BLaER1 (cell line): Measurements from ENCODE around the gene LNX1.

Source experiments
- H3K27ac ChIP-seq: shearing (Covaris generic); formaldehyde crosslinking; 2 replicates; pipeline ENCODE4 v1.8.1; 2022
- H3K27me3 ChIP-seq: shearing (Covaris generic); formaldehyde crosslinking; 2 replicates; pipeline ENCODE4 v1.8.1; 2022
- H3K36me3 ChIP-seq: shearing (Covaris generic); formaldehyde crosslinking; 2 replicates; pipeline ENCODE4 v1.8.1; 2022
- H3K4me1 ChIP-seq: shearing (Covaris generic); formaldehyde crosslinking; 2 replicates; pipeline ENCODE4 v1.8.1; 2022
- H3K4me2 ChIP-seq: shearing (Covaris generic); formaldehyde crosslinking; 2 replicates; pipeline ENCODE4 v1.8.1; 2022
- H3K4me3 ChIP-seq: shearing (Covaris generic); formaldehyde crosslinking; 2 replicates; pipeline ENCODE4 v1.8.1; 2022
- H3K9ac ChIP-seq: shearing (Covaris generic); formaldehyde crosslinking; 2 replicates; pipeline ENCODE4 v1.8.1; 2022
- H3K9me3 ChIP-seq: shearing (Covaris generic); formaldehyde crosslinking; 2 replicates; pipeline ENCODE4 v1.8.1; 2022
- H4K20me1 ChIP-seq: shearing (Covaris generic); formaldehyde crosslinking; 2 replicates; pipeline ENCODE4 v1.8.1; 2022
- Cebpa-rat ChIP-seq: shearing (Covaris generic); IDR thresholded peaks from 2 replicates; pipeline ENCODE4 v1.8.1; 2022

Gene LNX1

DNA sequence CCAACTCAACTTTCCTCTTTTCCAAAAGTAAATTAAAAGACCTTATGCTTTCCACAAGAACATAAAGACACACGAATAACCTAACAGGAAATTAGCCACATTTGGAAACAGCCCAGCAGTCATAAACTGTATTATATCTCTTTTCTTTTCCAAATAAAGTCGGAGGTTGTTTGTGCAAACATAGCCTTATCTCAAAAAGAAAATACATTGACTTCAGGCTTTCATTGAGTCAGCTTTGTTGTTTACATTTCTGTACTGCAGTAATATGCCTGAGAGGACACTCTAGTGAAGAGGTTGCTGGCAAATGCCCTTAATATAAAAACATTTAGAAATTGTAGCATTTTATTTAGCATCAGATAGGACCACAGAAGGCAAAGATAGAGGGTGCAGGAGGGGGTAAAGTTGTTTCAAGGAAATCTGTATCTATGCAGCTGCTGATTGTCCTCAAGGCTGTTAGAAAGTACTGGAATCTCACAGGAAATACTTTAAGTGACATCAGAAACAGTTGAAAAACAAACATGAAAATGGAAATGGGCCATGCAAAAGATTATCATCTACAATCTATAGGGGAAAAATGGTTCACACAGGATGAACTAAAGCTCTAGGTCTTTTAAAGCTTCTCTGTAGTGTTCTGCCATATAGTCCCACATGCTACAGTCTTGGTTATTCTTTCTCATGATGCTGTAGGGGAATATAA lies 14.5 kb downstream of the LNX1 start:
- H3K4me2 ChIP-seq, result no peak overlapping the region
- H3K36me3 ChIP-seq, result no peaks in the 10 kb centered on the region
- H3K27me3 ChIP-seq, result no peaks in the 10 kb centered on the region
- TF ChIP-seq Cebpa-rat, result no peak
- H3K4me1 ChIP-seq, result no peaks in the 10 kb centered on the region
- H3K9ac ChIP-seq, result no peak overlapping the region
- no peak overlapping the region for H3K27ac ChIP-seq
- H3K4me3 ChIP-seq, result no peak overlapping the region
- H4K20me1 ChIP-seq, result no peaks in the 10 kb centered on the region
- no peaks in the 10 kb centered on the region for H3K9me3 ChIP-seq

DNA sequence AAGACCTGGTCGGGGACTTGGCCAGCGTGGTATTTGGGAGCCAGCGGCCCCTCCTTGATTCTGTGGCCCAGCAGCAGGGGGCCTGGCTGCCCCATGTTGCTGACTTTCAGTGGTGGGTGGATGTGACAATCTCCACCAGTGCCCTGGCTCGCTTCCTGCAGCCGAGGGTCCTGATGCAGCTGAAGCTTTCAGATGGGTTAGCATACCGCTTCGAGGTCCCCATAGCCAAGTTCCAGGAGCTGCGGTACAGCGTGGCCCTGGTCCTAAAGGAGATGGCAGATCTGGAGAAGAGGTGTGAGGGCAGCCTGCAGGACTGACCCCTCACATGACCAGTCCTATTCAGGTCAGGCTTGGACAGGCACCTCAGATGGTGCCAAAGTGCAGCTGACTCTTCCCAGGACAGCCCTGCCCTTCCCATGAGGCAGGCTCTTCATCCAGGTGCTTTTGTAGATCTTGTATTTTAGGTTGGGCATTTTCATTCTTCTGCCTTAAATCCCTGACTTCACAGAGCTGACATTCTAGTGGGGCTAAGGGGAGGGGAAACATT lies 15.1 kb downstream of the LNX1 start:
- H3K36me3 ChIP-seq, result no peaks in the 10 kb centered on the region
- H3K4me1 ChIP-seq, result no peaks in the 10 kb centered on the region
- no peak overlapping the region for H3K4me2 ChIP-seq

DNA sequence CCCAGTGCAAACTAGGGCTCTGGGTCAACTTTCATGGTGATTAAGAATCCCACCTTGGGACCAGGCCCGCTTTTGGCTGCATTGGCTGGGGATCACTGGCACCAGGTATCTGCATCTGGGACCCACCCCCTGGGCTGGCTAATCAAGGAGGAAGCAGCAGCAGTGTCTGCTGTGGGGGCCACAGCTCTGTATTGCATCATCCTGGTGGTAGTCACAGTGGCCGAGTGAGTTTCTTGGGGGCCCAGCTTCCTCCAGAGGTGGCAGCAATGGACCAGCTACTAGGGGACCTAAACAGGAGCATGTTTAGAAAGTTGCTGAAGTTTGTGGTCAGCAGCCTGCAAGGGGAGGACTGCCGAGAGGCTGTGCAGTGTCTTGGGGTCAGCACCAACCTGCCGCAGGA lies 15.7 kb downstream of the LNX1 start:
- Histone ChIP-seq H3K36me3 (no peaks in the 10 kb centered on the region), H4K20me1 (no peaks in the 10 kb centered on the region)
- no peak for TF ChIP-seq Cebpa-rat

More for the DNA sequence above, 15.1 kb downstream of the LNX1 start:
- no peaks in the 10 kb centered on the region for H4K20me1 ChIP-seq
- H3K27ac ChIP-seq, result no peak overlapping the region
- H3K9ac ChIP-seq, result no peak overlapping the region
- H3K9me3 ChIP-seq, result no peaks in the 10 kb centered on the region
- H3K27me3 ChIP-seq, result no peaks in the 10 kb centered on the region
- no peak for TF ChIP-seq Cebpa-rat
- H3K4me3 ChIP-seq, result no peak overlapping the region

DNA sequence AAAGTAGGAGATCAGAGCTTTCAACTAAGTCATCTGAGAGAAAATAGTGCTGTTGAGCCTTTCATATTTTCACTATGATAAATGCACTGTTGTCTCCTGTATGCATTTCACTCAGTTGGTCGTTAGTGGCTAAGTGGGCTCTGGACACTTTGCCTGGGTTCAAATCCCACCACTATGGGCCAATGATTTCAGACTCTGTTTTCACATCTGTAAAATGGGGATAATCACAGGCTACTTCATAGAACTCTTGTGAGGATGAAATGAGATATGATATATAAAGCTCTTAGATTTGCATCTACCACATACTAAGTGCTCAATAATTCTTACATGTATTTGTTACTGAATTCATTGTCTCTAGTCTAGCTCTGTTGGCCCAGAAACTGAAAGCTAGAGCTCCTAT lies 16.8 kb downstream of the LNX1 start:
- Histone ChIP-seq H3K4me1 (no peaks in the 10 kb centered on the region), H3K4me2 (no peak overlapping the region), H3K4me3 (no peak overlapping the region), H3K36me3 (no peaks in the 10 kb centered on the region), H3K9me3 (no peaks in the 10 kb centered on the region), H4K20me1 (no peaks in the 10 kb centered on the region), H3K9ac (no peak overlapping the region), H3K27me3 (no peaks in the 10 kb centered on the region), H3K27ac (no peak overlapping the region)
- TF ChIP-seq Cebpa-rat, result no peak

More for the DNA sequence above, 15.7 kb downstream of the LNX1 start:
- Histone ChIP-seq H3K4me2 (no peak overlapping the region), H3K27ac (no peak overlapping the region), H3K4me1 (no peaks in the 10 kb centered on the region), H3K9me3 (no peaks in the 10 kb centered on the region), H3K9ac (no peak overlapping the region), H3K27me3 (no peaks in the 10 kb centered on the region), H3K4me3 (no peak overlapping the region)

DNA sequence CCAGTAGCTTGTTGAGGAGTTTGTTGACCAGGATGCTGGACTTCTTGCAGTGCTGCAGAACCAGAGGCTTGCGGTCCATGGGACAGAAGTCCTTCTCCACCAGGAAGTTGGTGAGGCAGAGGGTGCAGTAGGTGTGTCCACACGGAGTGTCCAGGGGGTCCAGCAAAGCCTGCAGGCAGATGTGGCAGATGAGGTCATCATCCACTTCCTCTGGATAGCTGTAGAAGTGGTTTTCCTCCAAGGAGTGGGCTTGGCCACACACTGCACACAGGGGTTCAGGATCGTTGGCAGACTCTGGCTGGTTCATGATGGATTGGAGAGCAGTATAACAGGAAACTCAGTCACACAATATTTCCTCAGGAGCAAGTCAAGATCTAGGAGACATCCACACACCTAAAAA lies 17.6 kb downstream of the LNX1 start:
- no peak for TF ChIP-seq Cebpa-rat

DNA sequence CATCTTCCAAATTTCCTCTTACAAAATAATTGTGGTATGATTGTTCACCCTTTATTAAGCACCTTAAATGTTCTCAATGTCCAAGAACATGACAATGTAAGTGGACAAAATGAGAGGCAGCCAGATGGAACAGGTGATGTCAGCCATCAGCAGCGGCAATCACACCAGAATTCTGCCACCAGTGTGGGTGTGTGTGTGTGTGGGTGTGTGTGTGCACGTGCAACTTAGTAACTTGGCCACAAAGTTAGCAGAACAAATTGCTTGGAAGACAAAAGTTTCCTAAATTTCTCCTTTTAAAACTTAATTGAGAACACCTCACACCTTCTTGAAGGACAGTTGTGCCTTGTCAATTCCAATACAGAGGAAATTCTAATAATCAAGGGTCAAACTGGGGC lies 18.7 kb downstream of the LNX1 start:
- Histone ChIP-seq H3K4me2 (no peak overlapping the region), H3K9me3 (no peaks in the 10 kb centered on the region), H3K4me1 (no peaks in the 10 kb centered on the region), H3K27ac (no peak overlapping the region), H3K27me3 (no peaks in the 10 kb centered on the region), H3K9ac (no peak overlapping the region), H4K20me1 (no peaks in the 10 kb centered on the region), H3K36me3 (no peaks in the 10 kb centered on the region), H3K4me3 (no peak overlapping the region)
- TF ChIP-seq Cebpa-rat, result no peak

More for the DNA sequence above, 17.6 kb downstream of the LNX1 start:
- Histone ChIP-seq H3K36me3 (no peaks in the 10 kb centered on the region), H3K9me3 (no peaks in the 10 kb centered on the region), H3K9ac (no peak overlapping the region), H4K20me1 (no peaks in the 10 kb centered on the region), H3K4me3 (no peak overlapping the region), H3K27me3 (no peaks in the 10 kb centered on the region), H3K27ac (no peak overlapping the region), H3K4me1 (no peaks in the 10 kb centered on the region), H3K4me2 (no peak overlapping the region)

DNA sequence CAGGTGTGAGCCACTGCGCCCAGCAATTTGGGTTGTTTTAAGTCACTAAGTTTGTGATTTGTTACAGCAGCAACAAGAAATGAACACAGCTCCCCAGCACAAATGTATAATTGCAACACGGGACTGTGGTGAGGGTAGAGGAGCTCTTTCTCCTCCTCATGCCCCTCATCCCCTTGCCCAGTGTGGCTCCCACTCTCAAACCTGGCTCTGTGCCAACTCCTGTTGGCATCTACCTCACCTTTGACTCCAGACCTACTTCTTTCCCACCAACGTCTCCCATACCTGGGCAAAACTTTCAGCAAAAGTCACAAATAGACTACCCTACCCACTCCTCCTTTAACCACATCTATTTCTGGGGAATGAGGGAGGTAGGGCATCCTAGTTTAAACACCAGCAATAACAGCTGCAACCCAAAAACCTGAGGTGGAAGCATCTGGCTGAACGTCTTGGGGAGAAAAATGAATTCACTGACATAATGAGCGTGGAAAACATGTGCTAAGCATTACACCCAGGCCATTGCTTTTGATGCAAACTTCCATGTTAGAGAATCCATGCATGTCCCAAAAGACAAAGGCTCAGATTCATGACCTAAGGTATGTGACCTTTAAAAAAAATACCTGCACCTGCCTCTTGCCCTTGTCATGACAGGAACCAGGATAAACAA lies 19.2 kb downstream of the LNX1 start:
- Histone ChIP-seq H3K4me1 (no peaks in the 10 kb centered on the region), H3K27ac (no peak overlapping the region), H3K9me3 (no peaks in the 10 kb centered on the region), H3K4me2 (no peak overlapping the region), H3K27me3 (no peaks in the 10 kb centered on the region), H3K9ac (no peak overlapping the region), H3K36me3 (no peaks in the 10 kb centered on the region), H3K4me3 (no peak overlapping the region), H4K20me1 (no peaks in the 10 kb centered on the region)
- TF ChIP-seq Cebpa-rat, result no peak

DNA sequence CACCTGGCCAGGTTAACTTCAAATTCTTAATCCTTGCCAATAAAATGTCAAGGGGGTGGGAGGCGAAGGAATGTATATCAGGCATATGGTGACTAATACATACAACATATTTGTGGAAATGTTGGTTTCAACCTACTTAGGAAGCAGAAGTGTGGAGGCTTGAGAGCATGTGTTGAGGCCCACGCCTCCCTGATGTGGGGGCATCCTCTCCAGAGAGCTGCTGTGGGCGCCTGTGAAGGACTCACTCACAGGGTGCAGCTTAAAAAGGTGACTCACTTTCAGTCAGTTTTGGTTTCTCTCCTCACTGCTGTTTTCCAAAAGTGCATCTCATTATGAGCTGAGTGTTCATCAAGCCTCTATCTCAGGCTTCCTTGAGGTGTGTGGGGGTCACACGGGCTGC lies 27.5 kb downstream of the LNX1 start:
- H3K27me3 ChIP-seq, result no peaks in the 10 kb centered on the region
- H3K9ac ChIP-seq, result no peak overlapping the region
- H3K9me3 ChIP-seq, result no peaks in the 10 kb centered on the region
- no peak for TF ChIP-seq Cebpa-rat
- no peak overlapping the region for H3K27ac ChIP-seq
- H3K36me3 ChIP-seq, result no peaks in the 10 kb centered on the region
- H4K20me1 ChIP-seq, result no peaks in the 10 kb centered on the region
- H3K4me3 ChIP-seq, result no peak overlapping the region
- no peak overlapping the region for H3K4me2 ChIP-seq
- H3K4me1 ChIP-seq, result no peaks in the 10 kb centered on the region

DNA sequence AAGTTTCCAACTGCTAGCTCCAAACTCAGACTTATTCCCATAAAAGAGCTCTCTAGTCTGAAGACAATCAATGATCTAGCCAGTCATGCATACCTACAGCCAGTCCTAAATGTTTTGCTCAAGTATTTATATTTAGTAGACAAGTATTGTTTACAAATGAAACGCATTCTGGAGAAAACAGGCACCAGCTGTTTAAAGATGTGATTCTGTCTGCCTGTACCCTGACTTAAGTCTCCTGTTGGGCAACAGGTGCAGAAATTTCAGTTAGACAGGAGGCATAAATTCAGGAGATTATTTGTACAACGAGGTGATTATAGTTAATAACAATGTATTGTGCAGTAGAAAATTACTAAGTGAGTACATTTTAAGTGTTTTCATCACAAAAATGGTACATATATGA lies 28.9 kb downstream of the LNX1 start:
- TF ChIP-seq Cebpa-rat, result no peak
- H3K27me3 ChIP-seq, result no peaks in the 10 kb centered on the region
- no peaks in the 10 kb centered on the region for H3K4me1 ChIP-seq
- no peak overlapping the region for H3K4me3 ChIP-seq
- no peaks in the 10 kb centered on the region for H3K9me3 ChIP-seq
- H3K4me2 ChIP-seq, result no peak overlapping the region
- H4K20me1 ChIP-seq, result no peaks in the 10 kb centered on the region
- no peak overlapping the region for H3K27ac ChIP-seq
- H3K9ac ChIP-seq, result no peak overlapping the region
- H3K36me3 ChIP-seq, result no peaks in the 10 kb centered on the region

DNA sequence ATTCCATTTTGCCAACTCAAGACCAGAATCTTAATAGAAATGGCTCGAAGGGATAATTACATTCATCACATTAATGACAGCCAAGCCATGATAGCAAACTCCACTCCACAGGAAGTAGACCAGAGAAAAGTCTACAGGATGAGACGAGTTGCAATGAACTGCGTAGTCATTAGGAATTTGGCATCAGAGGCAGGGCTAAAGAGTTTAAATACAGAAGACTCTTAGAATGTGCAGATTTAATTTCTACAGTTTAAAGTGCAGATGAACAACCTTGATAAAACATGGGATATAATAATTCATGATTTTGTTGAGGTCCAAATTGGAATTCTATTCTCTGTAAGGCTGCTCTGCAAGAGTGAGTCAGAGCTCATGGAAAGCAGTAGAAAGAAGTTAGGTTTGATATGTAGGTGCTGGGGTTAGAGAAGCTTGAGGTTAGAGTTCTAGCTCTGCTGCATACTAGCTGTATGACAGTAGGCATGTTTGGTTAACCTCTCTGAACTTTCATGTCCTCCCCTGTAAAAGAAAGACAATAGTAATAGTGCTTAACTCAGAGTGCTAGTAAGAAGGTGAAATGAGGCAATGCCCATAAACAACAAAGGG lies 32.2 kb downstream of the LNX1 start:
- Histone ChIP-seq H3K36me3 (no peaks in the 10 kb centered on the region), H3K9me3 (no peaks in the 10 kb centered on the region), H3K9ac (no peak overlapping the region), H3K4me3 (no peak overlapping the region), H4K20me1 (no peaks in the 10 kb centered on the region), H3K4me2 (no peak overlapping the region), H3K27ac (no peak overlapping the region), H3K4me1 (0 out of 2 replicates have a peak, but pooled peaks cover 3% of the 10 kb centered on the region), H3K27me3 (no peaks in the 10 kb centered on the region)
- TF ChIP-seq Cebpa-rat, result no peak
